B cell (primary cell): Measurements from ENCODE around the gene TBC1D23. TPM values are rescaled to one million over a fixed set of nuclear protein-coding genes. Genes with fewer than 3 reads are reported as not detected.

ENCODE experiments used
- ATAC-seq: fragments of 200-7000 bp; cut with Tn5 transposase; one replicate; pipeline ENCODE4 v1.10.0; 2021; ENCODE audit warnings: low read depth, mild to moderate bottlenecking, moderate number of reproducible peaks, moderate library complexity
- CTCF ChIA-PET: fragments of 350-600 bp; sonication (Branson Sonifier 250); formaldehyde crosslinking; loops from one replicate; lab custom pipeline; 2021; ENCODE audit warnings: antibody characterized with exemption, inconsistent platforms; lab: Charles Lee
- POLR2A ChIA-PET: fragments of 350-600 bp; sonication (Branson Sonifier 250); formaldehyde crosslinking; loops from one replicate; lab custom pipeline; 2021; ENCODE audit warnings: antibody characterized with exemption; lab: Charles Lee
- DNase-seq: peaks from one replicate; pipeline ENCODE4 v3.0.0; 2013
- H2AFZ ChIP-seq: 2 replicates; pipeline ENCODE4 v1.6.1; 2012; ENCODE audit warnings: mild to moderate bottlenecking, low read depth, low read length; ENCODE audit not compliant: insufficient read depth, poor library complexity, severe bottlenecking
- H3K27ac ChIP-seq, 2 donors: 1 replicate in 1 of 2; 2 replicates in 1 of 2; pipeline ENCODE4 v1.5.1; 2012 to 2013; ENCODE audit warnings: low read length in 2 of 2, mild to moderate bottlenecking in 2 of 2, moderate library complexity in 1 of 2
- H3K27me3 ChIP-seq, 4 experiments: fragments of 200-600 bp in 1 of 4; sonication (generic) in 1 of 4; replicated peaks in 1 of 4; 1 replicate in 2 of 4; 2 replicates in 2 of 4; pipeline versions ENCODE4 v1.6.1 to v1.7.0; 2013 to 2016; ENCODE audit warnings: low read length in 3 of 4, mild to moderate bottlenecking in 2 of 4, mixed read lengths in 1 of 4, moderate library complexity in 1 of 4; ENCODE audit not compliant: insufficient read depth in 4 of 4, control insufficient read depth in 3 of 4; ENCODE audit errors: control extremely low read depth in 1 of 4
- H3K36me3 ChIP-seq, 2 experiments: replicated peaks in 1 of 2; 1 replicate in 1 of 2; 2 replicates in 1 of 2; pipeline versions ENCODE4 v1.6.1 to v1.7.1; 2013; ENCODE audit warnings: low read length in 1 of 2; ENCODE audit not compliant: insufficient read depth in 2 of 2, control insufficient read depth in 1 of 2; ENCODE audit errors: control extremely low read depth in 1 of 2, extremely low read depth in 1 of 2
- H3K4me1 ChIP-seq, 2 donors: fragments of 200-600 bp in 1 of 2; sonication (generic) in 1 of 2; 1 replicate in 1 of 2; 2 replicates in 1 of 2; pipeline versions ENCODE4 v1.5.1 to v1.6.1; 2013 to 2017; ENCODE audit warnings: low read length in 2 of 2; ENCODE audit not compliant: control insufficient read depth in 2 of 2, insufficient read depth in 2 of 2
- H3K4me2 ChIP-seq: replicated peaks from 2 replicates; pipeline ENCODE3; 2012; ENCODE audit warnings: mild to moderate bottlenecking, low read depth, low read length; ENCODE audit not compliant: poor library complexity, severe bottlenecking
- H3K4me3 ChIP-seq, 5 experiments: fragments of 200-600 bp in 1 of 5; sonication (generic) in 1 of 5; 1 replicate in 3 of 5; 2 replicates in 2 of 5; pipeline versions ENCODE4 v1.5.1 to v1.7.0; 2011 to 2016; ENCODE audit warnings: low read length in 4 of 5, mild to moderate bottlenecking in 4 of 5, low read depth in 2 of 5, control low read depth in 1 of 5, moderate library complexity in 1 of 5; ENCODE audit not compliant: insufficient read depth in 1 of 5; ENCODE audit errors: control extremely low read depth in 1 of 5, extremely low read depth in 1 of 5
- H3K79me2 ChIP-seq: fragments of 200-600 bp; sonication (generic); one replicate; pipeline ENCODE4 v1.6.0; 2016; ENCODE audit warnings: low read length; ENCODE audit not compliant: control insufficient read depth, insufficient read depth
- H3K9ac ChIP-seq: fragments of 200-600 bp; sonication (generic); 2 replicates; pipeline ENCODE4 v1.6.1; 2017; ENCODE audit warnings: mild to moderate bottlenecking, low read length, moderate library complexity
- H3K9me3 ChIP-seq, 3 donors: one replicate each; pipeline versions ENCODE4 v1.6.1 to v1.7.1; 2013; ENCODE audit warnings: low read length in 2 of 3; ENCODE audit not compliant: control insufficient read depth in 2 of 3, insufficient read depth in 1 of 3; ENCODE audit errors: control extremely low read depth in 1 of 3
- H4K20me1 ChIP-seq: 2 replicates; pipeline ENCODE4 v1.6.0; 2012; ENCODE audit warnings: mild to moderate bottlenecking, low read length; ENCODE audit not compliant: insufficient read depth, control insufficient read depth, poor library complexity, severe bottlenecking
- H3K27ac Mint-ChIP-seq: one replicate; pipeline ENCODE4 v1.8.0; 2021; ENCODE audit warnings: mixed read lengths
- H3K27me3 Mint-ChIP-seq: one replicate; pipeline ENCODE4 v1.8.0; 2021; ENCODE audit warnings: mixed read lengths
- H3K4me1 Mint-ChIP-seq: one replicate; pipeline ENCODE4 v1.8.0; 2021; ENCODE audit warnings: mixed read lengths
- H3K4me3 Mint-ChIP-seq: one replicate; pipeline ENCODE4 v1.8.0; 2021; ENCODE audit warnings: mixed read lengths
- H3K9me3 Mint-ChIP-seq: one replicate; pipeline ENCODE4 v1.8.0; 2022; ENCODE audit warnings: mixed read lengths; ENCODE audit not compliant: insufficient read depth
- CTCF ChIP-seq: fragments of 200-600 bp; IDR thresholded peaks from one replicate; pipeline ENCODE4 v1.8.0; 2022; ENCODE audit warnings: antibody characterized with exemption, mild to moderate bottlenecking
- EZH2 ChIP-seq: IDR thresholded peaks from 2 replicates; pipeline ENCODE4 v1.6.1; 2012; ENCODE audit warnings: borderline replicate concordance, low read depth, mild to moderate bottlenecking, moderate library complexity, low read length; ENCODE audit not compliant: insufficient read depth, poor library complexity, severe bottlenecking
- WGBS: methylation state at CpG from one replicate; pipeline ENCODE4 v1.1.5; 2013; ENCODE audit warnings: missing lambda C conversion rate; ENCODE audit not compliant: insufficient coverage; 5-methylcytosine and 5-hydroxymethylcytosine counted together
- intact Hi-C: fragments of 100-400 bp; cut with micrococcal nuclease; formaldehyde crosslinking; loops from one replicate; pipeline ENCODE4 v1.10.0; 2022
- polyA plus RNA-seq: library from polyadenylated mRNA; depleted of rRNA; stranded (reverse); fragments of >200 nt; gene quantifications from 2 replicates; pipeline ENCODE4 v1.2.3, GENCODE V29; 2012
- total RNA-seq, 2 donors: library from RNA; stranded (reverse); fragments of 120-200 nt in 1 of 2; gene quantifications; 1 replicate in 1 of 2; 2 replicates in 1 of 2; pipeline versions ENCODE4 v1.2.3 to v1.2.4, GENCODE V29; 2013 to 2022

Gene TBC1D23
- total and polyA plus RNA-seq, 2 donors (not counting 1 experiment from before 2014, with no cell fraction given): 7.2 to 36.5 TPM

GRCh38 chr3:100333970-100334487 is 73.2 kb downstream of the TBC1D23 start:
- Mint-ChIP-seq H3K4me3 (peak overlapping the region; percentile 91), H3K4me1 (peaks cover 23% of the 10 kb centered on the region), H3K27ac (peak overlapping the region; percentile 90), H3K9me3 (no peaks in the 10 kb centered on the region), H3K27me3 (no peaks in the 10 kb centered on the region)
- Histone ChIP-seq H4K20me1 (no peaks in the 10 kb centered on the region), H3K9me3 (no peaks in the 10 kb centered on the region), H3K9ac (peak overlapping the region; percentile 79), H3K27ac (peak overlapping the region; percentile 54 to 79), H3K79me2 (peaks cover 6% of the 10 kb centered on the region), H2AFZ (peak overlapping the region; percentile 97), H3K36me3 (no peaks in the 10 kb centered on the region), H3K4me3 (peak overlapping the region; percentile 54 to 82 (median 71)), H3K27me3 (no peaks in the 10 kb centered on the region), H3K4me2 (peak overlapping the region; percentile 83), H3K4me1 (peaks cover 5 to 16% of the 10 kb centered on the region in 2 donors)
- ATAC-seq (peak; percentile 3), DNase-seq (no peak)
- ChIA-PET CTCF (interaction anchor here (1.4 to 2.2 kb wide), 2 partner anchors 510 to 516 kb away, joined by 4 to 5 read pairs; partner anchors contain the start of gene CMSS1), POLR2A (interaction anchor here (0.6 to 1.4 kb wide), 3 partner anchors 68 to 74 kb away, joined by 3 to 5 read pairs (median 3); partner anchors contain the start of gene TBC1D23)
- 42% methylated on average over 14 of the region's 14 CpGs for WGBS
- intact Hi-C loops: loop anchor here (1.0 to 2.0 kb wide), 6 partner anchors 17 to 517 kb away; partner anchors contain the start of genes CMSS1, LNP1, TBC1D23 and TFG
- TF ChIP-seq CTCF (no peak), EZH2 (no peak)
